Naive thymus-derived CD4-positive, alpha-beta T cell (primary cell): Measurements from ENCODE around the gene TMEM266. TPM values are rescaled to one million over a fixed set of nuclear protein-coding genes. Genes with fewer than 3 reads are reported as not detected.

ENCODE experiments used
- ATAC-seq: fragments of 150-1000 bp; cut with Tn5 transposase; 2 replicates; pipeline ENCODE4 v1.10.0; 2021; ENCODE audit warnings: mild to moderate bottlenecking, moderate library complexity
- CTCF ChIA-PET: fragments of 350-600 bp; sonication (Branson Sonifier 250); formaldehyde crosslinking; loops from one replicate; lab custom pipeline; 2021; ENCODE audit warnings: antibody characterized with exemption; lab: Charles Lee
- POLR2A ChIA-PET: fragments of 350-600 bp; sonication (Branson Sonifier 250); formaldehyde crosslinking; loops from one replicate; lab custom pipeline; 2021; ENCODE audit warnings: antibody characterized with exemption, inconsistent platforms; lab: Charles Lee
- DNase-seq, 9 donors: peaks; one replicate each; pipeline versions ENCODE4 v3.0.0 to v3.0.0-alpha.2; 2020 to 2022; ENCODE audit warnings: mixed read lengths in 1 of 9
- H3K27ac ChIP-seq: one replicate; pipeline ENCODE4 v1.7.0; 2013; ENCODE audit warnings: mild to moderate bottlenecking, low read depth, low read length, moderate library complexity
- H3K27me3 ChIP-seq, 2 donors: one replicate each; pipeline ENCODE4 v1.7.0; 2013; ENCODE audit warnings: low read length in 2 of 2, mild to moderate bottlenecking in 2 of 2, moderate library complexity in 2 of 2; ENCODE audit not compliant: control insufficient read depth in 2 of 2, insufficient read depth in 2 of 2
- H3K36me3 ChIP-seq, 3 experiments: 1 replicate in 2 of 3; 2 replicates in 1 of 3; pipeline ENCODE4 v1.7.0; 2013; ENCODE audit warnings: low read length in 3 of 3, mild to moderate bottlenecking in 3 of 3, moderate library complexity in 1 of 3; ENCODE audit not compliant: insufficient read depth in 3 of 3, control insufficient read depth in 2 of 3
- H3K4me1 ChIP-seq, 2 donors: one replicate each; pipeline ENCODE4 v1.7.0; 2013; ENCODE audit warnings: low read length in 2 of 2, mild to moderate bottlenecking in 2 of 2, moderate library complexity in 1 of 2; ENCODE audit not compliant: control insufficient read depth in 2 of 2, insufficient read depth in 2 of 2
- H3K4me3 ChIP-seq: 2 replicates; pipeline ENCODE4 v1.7.0; 2013; ENCODE audit warnings: mild to moderate bottlenecking, low read length
- H3K9me3 ChIP-seq, 3 experiments: 1 replicate in 2 of 3; 2 replicates in 1 of 3; pipeline ENCODE4 v1.7.0; 2013; ENCODE audit warnings: low read length in 3 of 3; ENCODE audit not compliant: control insufficient read depth in 2 of 3
- H3K27ac Mint-ChIP-seq, 9 donors: one replicate each; pipeline ENCODE4 v1.8.0; 2020 to 2022; ENCODE audit warnings: mixed read lengths in 9 of 9, mild to moderate bottlenecking in 8 of 9, moderate library complexity in 5 of 9, inconsistent platforms in 2 of 9
- H3K27me3 Mint-ChIP-seq, 5 donors: one replicate each; pipeline ENCODE4 v1.8.0; 2021 to 2022; ENCODE audit warnings: mixed read lengths in 5 of 5, mild to moderate bottlenecking in 1 of 5
- H3K36me3 Mint-ChIP-seq, 5 donors: one replicate each; pipeline ENCODE4 v1.8.0; 2020 to 2022; ENCODE audit warnings: mixed read lengths in 5 of 5, mild to moderate bottlenecking in 3 of 5, inconsistent platforms in 1 of 5
- H3K4me1 Mint-ChIP-seq, 7 donors: one replicate each; pipeline ENCODE4 v1.8.0; 2020 to 2022; ENCODE audit warnings: mixed read lengths in 7 of 7, mild to moderate bottlenecking in 3 of 7, inconsistent platforms in 1 of 7
- H3K4me3 Mint-ChIP-seq, 10 donors: one replicate each; pipeline ENCODE4 v1.8.0; 2020 to 2022; ENCODE audit warnings: mild to moderate bottlenecking in 10 of 10, mixed read lengths in 10 of 10, moderate library complexity in 6 of 10, inconsistent platforms in 2 of 10
- H3K9me3 Mint-ChIP-seq, 11 donors: one replicate each; pipeline ENCODE4 v1.8.0; 2020 to 2022; ENCODE audit warnings: mixed read lengths in 11 of 11, mild to moderate bottlenecking in 4 of 11, inconsistent platforms in 1 of 11, moderate library complexity in 1 of 11
- intact Hi-C, 2 donors: fragments of 100-400 bp; cut with micrococcal nuclease; formaldehyde crosslinking; loops; one replicate each; pipeline ENCODE4 v1.15.1; 2023
- polyA plus RNA-seq, 2 donors: library from polyadenylated mRNA; unstranded; fragments of 300-500 nt; fragmentation: Illumina TruSeq; gene quantifications; one replicate each; pipeline ENCODE4 v1.2.3, GENCODE V29; 2021
- total RNA-seq, 6 experiments: library from RNA in 5 of 6; stranded (reverse) in 5 of 6; gene quantifications; 1 replicate in 5 of 6; 2 replicates in 1 of 6; pipeline ENCODE4 v1.2.3 and lab custom pipeline; 2021 to 2026

TMEM266 gene
- total and polyA plus RNA-seq, 7 experiments from 2014 or later, result not detected

DNA sequence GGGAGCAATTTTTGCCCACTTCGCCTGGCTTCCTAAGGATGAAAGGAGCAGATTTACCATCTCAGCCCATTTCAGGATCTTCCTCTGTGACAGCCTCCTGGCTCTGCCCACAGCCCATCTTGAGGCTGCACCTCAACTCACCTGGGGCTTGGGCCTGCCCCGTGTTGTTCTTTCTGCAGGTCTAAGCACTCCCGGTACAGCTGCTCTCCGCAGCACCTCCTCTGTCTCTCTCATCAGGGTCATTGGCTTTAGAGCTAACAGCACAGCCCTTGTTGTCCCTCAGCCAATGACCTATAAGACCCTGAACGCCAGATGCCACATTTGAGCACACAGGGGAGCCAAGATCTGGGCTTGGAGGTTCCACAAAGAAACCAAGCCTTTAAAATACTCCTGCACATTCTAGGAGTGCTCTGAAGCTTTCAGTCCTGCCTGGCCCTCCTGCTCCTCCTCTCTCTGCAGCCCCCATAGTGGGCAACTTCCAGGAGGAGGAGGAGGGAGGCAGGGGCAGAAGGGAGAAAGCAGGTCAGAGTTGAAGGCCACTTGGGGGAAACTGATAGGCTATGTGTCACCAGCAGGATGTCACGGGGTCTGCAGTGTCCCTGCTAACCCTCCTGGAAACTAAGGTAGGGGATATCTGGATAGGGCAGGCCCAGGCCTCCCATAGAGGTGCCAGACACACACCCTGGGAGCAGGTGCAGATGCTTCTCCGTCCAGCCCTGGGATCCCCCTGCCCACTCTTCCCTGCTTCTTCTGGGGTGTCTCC, 135.9 kb downstream of the TMEM266 start:
- POLR2A ChIA-PET, result no interaction called here
- intact Hi-C loops, result no loop called here

DNA sequence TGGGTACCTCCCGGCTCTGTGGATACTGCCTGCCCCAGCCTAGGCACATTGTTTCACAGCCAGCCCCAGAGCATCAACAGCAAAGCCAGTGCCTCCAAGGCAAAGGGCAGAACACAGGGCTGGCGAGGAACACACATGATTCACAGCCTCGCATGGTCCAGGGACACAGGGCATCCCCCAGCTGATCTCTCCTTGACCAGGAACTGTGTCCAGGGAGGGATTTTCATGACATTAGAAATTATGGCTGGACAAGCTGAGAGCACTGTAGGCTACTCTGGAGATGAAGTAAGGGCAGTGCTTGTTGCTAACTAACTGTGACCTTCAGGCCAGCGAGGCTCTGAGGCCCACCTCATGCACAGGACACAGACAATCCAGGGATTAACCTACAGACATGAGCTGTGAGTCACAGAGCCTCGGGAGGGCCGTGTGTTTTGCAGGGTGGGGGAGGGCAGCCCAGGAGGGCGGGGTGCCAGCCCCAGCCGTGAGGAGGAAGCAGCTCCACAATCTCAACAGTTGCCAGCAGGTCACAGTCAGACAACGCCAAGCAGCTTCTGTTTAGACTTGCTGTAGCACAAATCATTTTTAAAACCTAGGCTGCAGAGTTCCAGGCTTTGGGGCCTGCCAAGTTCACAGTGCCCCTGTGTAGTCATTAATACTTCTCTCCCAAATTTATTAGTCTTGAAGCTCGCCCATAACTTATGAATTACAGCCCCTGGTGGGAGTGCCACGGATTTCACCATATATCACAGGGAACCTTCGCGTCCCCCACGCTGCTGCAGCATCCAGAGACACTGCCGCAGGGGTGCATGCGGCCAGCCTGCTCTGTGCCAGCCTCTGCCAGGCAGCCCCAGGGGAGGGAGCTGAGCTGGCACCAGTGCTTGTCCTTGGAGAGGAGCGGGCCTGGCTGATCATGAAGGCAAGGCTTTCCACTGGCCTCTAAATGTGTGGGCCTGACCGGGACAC, 136.8 kb downstream of the TMEM266 start:
- H3K4me3 Mint-ChIP-seq, result no peak overlapping the region
- H3K36me3 Mint-ChIP-seq, result peaks cover 0 to 4% (median 0%) of the 10 kb centered on the region in 5 donors
- peaks cover 0 to 6% (median 1%) of the 10 kb centered on the region in 5 donors for H3K27me3 Mint-ChIP-seq
- Histone ChIP-seq H3K27ac (no peak overlapping the region), H3K27me3 (no peaks in the 10 kb centered on the region), H3K9me3 (no peaks in the 10 kb centered on the region), H3K4me3 (no peak overlapping the region), H3K4me1 (no peaks in the 10 kb centered on the region), H3K36me3 (no peaks in the 10 kb centered on the region)
- CTCF ChIA-PET, result no interaction called here
- H3K4me1 Mint-ChIP-seq, result peaks cover 0 to 9% (median 0%) of the 10 kb centered on the region in 7 donors
- intact Hi-C loops, result no loop called here
- no peaks in the 10 kb centered on the region for H3K9me3 Mint-ChIP-seq
- peak overlapping the region in 1 of 9 donors; percentile 53 for H3K27ac Mint-ChIP-seq
- POLR2A ChIA-PET, result no interaction called here
- ATAC-seq (peak; percentile 42), DNase-seq (no peak)

More for the DNA sequence above, 135.9 kb downstream of the TMEM266 start:
- no peaks in the 10 kb centered on the region for H3K36me3 ChIP-seq
- H3K4me3 Mint-ChIP-seq, result no peak overlapping the region
- no peaks in the 10 kb centered on the region for H3K27me3 ChIP-seq
- no peaks in the 10 kb centered on the region for H3K9me3 ChIP-seq
- no peak for DNase-seq
- no peak for ATAC-seq
- peaks cover 6 to 10% (median 7%) of the 10 kb centered on the region in 5 donors for H3K27me3 Mint-ChIP-seq
- H3K36me3 Mint-ChIP-seq, result peaks cover 0 to 4% (median 0%) of the 10 kb centered on the region in 5 donors
- no peak overlapping the region for H3K4me3 ChIP-seq
- no peaks in the 10 kb centered on the region for H3K4me1 ChIP-seq
- H3K27ac ChIP-seq, result no peak overlapping the region
- peak overlapping the region in 1 of 9 donors; percentile 53 for H3K27ac Mint-ChIP-seq
- peaks cover 2 to 13% (median 6%) of the 10 kb centered on the region in 7 donors for H3K4me1 Mint-ChIP-seq
- CTCF ChIA-PET, result no interaction called here
- no peaks in the 10 kb centered on the region for H3K9me3 Mint-ChIP-seq

DNA sequence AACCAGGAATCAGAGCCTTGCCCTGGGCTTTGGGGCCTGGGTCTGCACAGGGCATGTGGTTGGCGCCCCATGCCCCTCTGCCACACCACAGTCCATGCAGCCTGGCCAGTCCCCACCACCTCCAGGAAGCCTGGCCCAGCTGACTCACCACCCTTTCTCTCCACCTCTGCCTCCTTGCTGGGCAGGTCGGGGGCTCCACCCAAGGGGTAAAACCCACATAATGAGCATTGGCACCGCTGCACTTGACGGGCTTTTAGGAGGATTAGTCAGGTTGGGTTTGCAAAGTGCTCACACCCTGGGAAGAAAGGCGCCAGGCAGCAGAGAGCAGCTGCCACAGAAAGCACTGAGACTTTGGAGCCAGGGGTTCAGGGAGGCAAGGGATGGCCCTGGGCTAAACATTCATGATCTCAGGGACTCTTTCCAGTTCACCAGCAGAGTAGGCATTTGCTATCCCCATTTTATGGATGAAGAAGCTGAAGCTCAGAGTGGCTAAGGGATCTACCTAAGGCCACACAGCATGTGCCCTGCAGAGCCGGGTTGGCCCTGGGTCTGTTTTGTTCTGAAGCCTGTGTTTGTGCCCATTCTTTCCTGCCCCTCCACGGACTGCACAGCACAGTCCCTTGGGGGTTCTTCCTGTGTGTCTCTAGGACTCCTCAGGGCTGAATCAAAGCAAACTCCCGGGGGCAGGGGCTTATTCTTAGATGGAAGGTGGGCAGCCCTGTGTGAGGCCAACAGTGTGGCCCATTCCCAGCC, 138.1 kb downstream of the TMEM266 start:
- no peaks in the 10 kb centered on the region for H3K9me3 ChIP-seq

DNA sequence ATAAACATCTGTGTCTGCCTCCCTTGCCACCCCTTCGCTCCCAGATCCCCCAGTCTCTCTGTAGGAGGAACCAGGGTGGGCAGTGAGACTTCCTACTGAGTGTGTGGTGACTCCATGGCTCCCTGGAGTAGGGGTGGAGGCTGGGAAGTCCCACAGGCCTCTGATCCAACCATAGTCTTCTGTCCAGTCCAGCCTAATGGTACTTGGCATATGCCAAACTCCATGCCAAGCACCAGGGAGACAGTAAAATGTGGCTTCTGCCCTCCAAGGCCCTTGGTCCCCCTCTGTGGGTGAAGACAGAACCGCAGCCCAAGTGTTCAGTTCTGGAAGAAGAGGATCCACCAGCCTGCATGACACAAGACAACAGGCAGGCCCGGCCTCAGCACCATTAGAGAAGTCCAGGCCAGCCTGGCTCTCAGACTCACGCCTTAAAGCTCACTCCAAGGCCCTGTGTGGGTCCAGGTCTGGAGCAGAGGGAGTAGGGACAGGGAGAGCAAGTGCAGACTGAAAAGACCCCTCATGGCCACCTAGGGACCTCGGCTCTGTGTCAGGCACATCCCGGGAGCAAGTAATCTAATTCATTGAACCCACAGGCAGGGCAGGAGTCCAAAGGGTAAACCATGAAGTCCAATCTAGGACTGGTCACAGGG, 138.8 kb downstream of the TMEM266 start:
- ATAC-seq (no peak), DNase-seq (no peak)
- ChIA-PET CTCF (no interaction called here), POLR2A (no interaction called here)
- H3K27me3 Mint-ChIP-seq, result peaks cover 0 to 3% (median 0%) of the 10 kb centered on the region in 5 donors
- no peak overlapping the region for H3K27ac ChIP-seq
- H3K36me3 ChIP-seq, result no peaks in the 10 kb centered on the region
- H3K4me1 ChIP-seq, result no peaks in the 10 kb centered on the region
- no peak overlapping the region for H3K4me3 ChIP-seq
- peaks cover 0 to 4% (median 0%) of the 10 kb centered on the region in 5 donors for H3K36me3 Mint-ChIP-seq
- no peaks in the 10 kb centered on the region for H3K9me3 ChIP-seq
- H3K27me3 ChIP-seq, result no peaks in the 10 kb centered on the region
- H3K9me3 Mint-ChIP-seq, result no peaks in the 10 kb centered on the region
- no peak overlapping the region for H3K4me3 Mint-ChIP-seq
- intact Hi-C loops, result no loop called here
- peaks cover 0 to 9% (median 0%) of the 10 kb centered on the region in 7 donors for H3K4me1 Mint-ChIP-seq
- no peak overlapping the region for H3K27ac Mint-ChIP-seq

More for the DNA sequence above, 138.1 kb downstream of the TMEM266 start:
- no peak overlapping the region for H3K4me3 Mint-ChIP-seq
- Histone ChIP-seq H3K4me1 (no peaks in the 10 kb centered on the region), H3K27ac (no peak overlapping the region), H3K4me3 (no peak overlapping the region), H3K36me3 (no peaks in the 10 kb centered on the region), H3K27me3 (no peaks in the 10 kb centered on the region)
- ATAC-seq (no peak), DNase-seq (no peak)
- H3K27me3 Mint-ChIP-seq, result peaks cover 0 to 3% (median 0%) of the 10 kb centered on the region in 5 donors
- peaks cover 0 to 4% (median 0%) of the 10 kb centered on the region in 5 donors for H3K36me3 Mint-ChIP-seq
- no peak overlapping the region for H3K27ac Mint-ChIP-seq
- POLR2A ChIA-PET, result no interaction called here
- CTCF ChIA-PET, result no interaction called here
- intact Hi-C loops, result no loop called here
- H3K4me1 Mint-ChIP-seq, result peaks cover 0 to 9% (median 0%) of the 10 kb centered on the region in 7 donors
- no peaks in the 10 kb centered on the region for H3K9me3 Mint-ChIP-seq

DNA sequence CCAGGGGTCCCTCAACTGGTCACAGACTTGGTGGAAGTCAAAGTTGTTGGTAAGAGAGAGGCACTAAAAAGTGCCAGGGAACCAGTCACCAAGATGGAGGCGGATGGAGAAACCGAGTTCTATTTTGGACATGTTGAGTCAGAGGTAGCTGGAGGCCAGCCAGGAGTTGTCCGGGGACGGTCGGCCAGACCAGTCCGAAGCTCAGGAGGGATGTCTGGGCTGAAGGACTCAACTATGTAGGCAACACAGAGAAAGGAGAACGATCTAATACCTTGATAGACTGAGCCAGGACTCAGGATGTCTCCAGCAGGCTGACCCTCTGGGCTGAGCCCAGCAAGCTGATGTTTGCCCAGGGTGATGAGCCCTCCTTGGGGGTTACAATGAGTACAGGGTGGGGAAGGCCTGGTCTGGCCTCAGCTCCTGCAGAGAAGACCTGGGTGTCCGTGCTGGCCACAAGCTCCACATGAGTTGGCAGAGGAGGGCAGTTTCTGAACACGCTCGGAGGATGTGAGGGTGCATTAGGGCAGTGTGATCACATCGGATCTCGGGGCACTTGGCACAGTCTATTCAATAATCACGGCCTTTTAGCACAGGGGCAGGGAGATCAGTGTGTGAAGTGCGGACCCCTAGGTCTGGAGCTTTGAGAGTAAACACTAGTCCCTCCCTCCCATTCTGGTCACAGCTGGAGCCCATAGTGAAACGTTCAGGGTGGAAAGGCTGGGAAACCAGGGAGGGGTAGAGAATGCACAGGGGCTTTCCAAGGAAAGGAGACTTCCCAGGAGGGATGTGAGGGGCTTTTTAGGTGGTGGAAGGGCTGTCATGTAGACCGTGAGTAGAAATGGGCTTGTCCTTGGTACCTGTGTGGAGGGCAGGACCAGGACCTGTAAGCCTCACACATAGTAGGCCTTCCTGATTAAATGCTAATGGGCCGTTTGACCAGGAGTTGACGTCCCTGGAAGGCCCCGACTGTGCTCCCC, 139.6 kb downstream of the TMEM266 start:
- intact Hi-C loops, result no loop called here
- no peaks in the 10 kb centered on the region for H3K4me1 ChIP-seq
- CTCF ChIA-PET, result no interaction called here
- Mint-ChIP-seq H3K36me3 (peaks cover 0 to 4% (median 0%) of the 10 kb centered on the region in 5 donors), H3K9me3 (no peaks in the 10 kb centered on the region), H3K4me1 (peaks cover 0 to 9% (median 0%) of the 10 kb centered on the region in 7 donors), H3K27me3 (no peaks in the 10 kb centered on the region), H3K4me3 (no peak overlapping the region), H3K27ac (no peak overlapping the region)
- POLR2A ChIA-PET, result no interaction called here
- H3K27me3 ChIP-seq, result no peaks in the 10 kb centered on the region
- DNase-seq, result no peak
- H3K36me3 ChIP-seq, result no peaks in the 10 kb centered on the region
- H3K9me3 ChIP-seq, result no peaks in the 10 kb centered on the region
- no peak overlapping the region for H3K27ac ChIP-seq
- no peak for ATAC-seq
- H3K4me3 ChIP-seq, result no peak overlapping the region
